Mesenteric fat pad (tissue), 1 donor: ENCODE data around the gene CSGALNACT2. TPM values are rescaled to one million over a fixed set of nuclear protein-coding genes. Genes with fewer than 3 reads are reported as not detected.
"Not testable (repeated sequence)": the region's sequence is repeated elsewhere in the genome, so short reads cannot be mapped to it uniquely, and the experiment has no call there.

ENCODE experiments used
- DNase-seq: peaks from one replicate; pipeline ENCODE4 v3.0.0-alpha.2; 2020; ENCODE audit warnings: low spot score
- total RNA-seq: library from RNA; stranded (reverse); fragmentation: NEBNext Ultra II Directional; extraction: Animal tissue kit (Norgen Biotek cat#: 25700); gene quantifications from one replicate; pipeline ENCODE4 v1.2.1, GENCODE V29; 2021
- donor health status: DM: yes; HTN: yes; CAD: no.

Gene CSGALNACT2
- total RNA-seq, 1 donor from 2014 or later = 31.0 TPM

- no peak for DNase-seq
These were observed 76.1 kb downstream of the CSGALNACT2 start for GRCh38 chr10:43214071-43214955.

- DNase-seq = no peak
These were observed 76.8 kb downstream of the CSGALNACT2 start for GRCh38 chr10:43214956-43215561.

- no peak for DNase-seq
These were observed 77.7 kb downstream of the CSGALNACT2 start for GRCh38 chr10:43215758-43216455.

- DNase-seq = no peak
These were observed 78.8 kb downstream of the CSGALNACT2 start for GRCh38 chr10:43216931-43217562.

- DNase-seq = no peak
These were observed 79.4 kb downstream of the CSGALNACT2 start for GRCh38 chr10:43217563-43218205.

GRCh38 chr10:43218206-43218950 is 80.1 kb downstream of the CSGALNACT2 start:
- no peak for DNase-seq

GRCh38 chr10:43218951-43219837 is 80.9 kb downstream of the CSGALNACT2 start:
- no peak for DNase-seq

- DNase-seq = no peak
These were observed 81.6 kb downstream of the CSGALNACT2 start for GRCh38 chr10:43219848-43220247.

GRCh38 chr10:43220251-43220650 is 82.0 kb downstream of the CSGALNACT2 start:
- not testable (repeated sequence) for DNase-seq

GRCh38 chr10:43220657-43221418 is 82.6 kb downstream of the CSGALNACT2 start:
- DNase-seq = no peak

- DNase-seq = peak; percentile 84
These were observed 83.4 kb downstream of the CSGALNACT2 start for GRCh38 chr10:43221419-43222209.

GRCh38 chr10:43222210-43222720 is 84.0 kb downstream of the CSGALNACT2 start:
- peak; percentile 39 for DNase-seq

- DNase-seq = no peak
These were observed 84.8 kb downstream of the CSGALNACT2 start for GRCh38 chr10:43223056-43223455.

- DNase-seq = no peak
These were observed 86.1 kb downstream of the CSGALNACT2 start for GRCh38 chr10:43224321-43224720.

- DNase-seq = peak; percentile 26
These were observed 87.0 kb downstream of the CSGALNACT2 start for GRCh38 chr10:43225004-43225786.

- peak; percentile 59 for DNase-seq
These were observed 87.5 kb downstream of the CSGALNACT2 start for GRCh38 chr10:43225787-43226153.

GRCh38 chr10:43226441-43226840 is 88.2 kb downstream of the CSGALNACT2 start:
- peak; percentile 57 for DNase-seq
